Esophagus squamous epithelium (tissue), 5 donors: ENCODE data around the gene CRHR1. TPM values are rescaled to one million over a fixed set of nuclear protein-coding genes. Genes with fewer than 3 reads are reported as not detected.

ENCODE experiments used
- DNase-seq: peaks from one replicate; lab custom pipeline; 2025; lab: John Stamatoyannopoulos, UW
- H3K27ac ChIP-seq, 4 donors: fragments of 200-600 bp; sonication (generic); one replicate each; pipeline ENCODE4 v1.5.1; 2016 to 2019; ENCODE audit warnings: mild to moderate bottlenecking in 1 of 4
- H3K27me3 ChIP-seq, 4 donors: fragments of 200-600 bp; sonication (generic); 1 replicate in 3 of 4; 2 replicates in 1 of 4; pipeline versions ENCODE4 v1.5.1 to v1.6.0; 2017 to 2021; ENCODE audit warnings: antibody characterized with exemption in 1 of 4
- H3K36me3 ChIP-seq, 3 donors: fragments of 200-600 bp; sonication (generic); one replicate each; pipeline ENCODE4 v1.5.1; 2016 to 2019
- H3K4me1 ChIP-seq, 3 donors: fragments of 200-600 bp; sonication (generic); one replicate each; pipeline ENCODE4 v1.5.1; 2017 to 2019
- H3K4me3 ChIP-seq, 4 donors: fragments of 200-600 bp; sonication (generic); 1 replicate in 3 of 4; 2 replicates in 1 of 4; pipeline ENCODE4 v1.5.1; 2016 to 2019; ENCODE audit warnings: mild to moderate bottlenecking in 2 of 4, moderate library complexity in 1 of 4
- H3K9me3 ChIP-seq, 3 donors: fragments of 200-600 bp; sonication (generic); one replicate each; pipeline ENCODE4 v1.5.1; 2016 to 2019
- CTCF ChIP-seq, 6 experiments: fragments of 450-650 bp in 4 of 6; fragments of 200-600 bp in 2 of 6; sonication (generic) in 2 of 6; IDR thresholded peaks; one replicate each; pipeline ENCODE4 v1.5.1; 2016 to 2019; ENCODE audit warnings: antibody characterized with exemption in 6 of 6, mild to moderate bottlenecking in 4 of 6, moderate library complexity in 4 of 6
- POLR2A ChIP-seq, 4 donors: fragments of 450-650 bp; IDR thresholded peaks; one replicate each; pipeline ENCODE4 v1.6.1; 2017; ENCODE audit warnings: antibody characterized with exemption in 4 of 4, mild to moderate bottlenecking in 4 of 4, moderate library complexity in 3 of 4
- WGBS, 2 donors: methylation state at CpG; one replicate each; pipeline ENCODE4 v1.1.5; 2018; 5-methylcytosine and 5-hydroxymethylcytosine counted together
- intact Hi-C: fragments of 100-400 bp; cut with DNase I; formaldehyde crosslinking; loops from one replicate; pipeline ENCODE4 v1.15.0; 2022
- total RNA-seq, 4 donors: library from RNA; depleted of rRNA; stranded (reverse); fragments of >200 nt; gene quantifications; one replicate each; pipeline ENCODE4 v1.1.0, GENCODE V29; 2016
- donor health status: DM: yes; HTN: yes; CAD: no.

The CRHR1 gene
- total RNA-seq, 4 donors from 2014 or later, result not detected

- peaks cover 0 to 95% (median 0%) of the 10 kb centered on the region in 4 donors for H3K27me3 ChIP-seq
These were observed 35.3 kb upstream of the CRHR1 start for GRCh38 chr17:45748731-45749310.

GRCh38 chr17:45749831-45750335 lies 34.2 kb upstream of the CRHR1 start:
- TF ChIP-seq POLR2A (IDR thresholded peaks at IDR 0.05) (no peak), CTCF (IDR thresholded peaks at IDR 0.05) (no peak)
- intact Hi-C loops, result no loop called here
- peaks cover 0 to 95% (median 0%) of the 10 kb centered on the region in 4 donors for H3K27me3 ChIP-seq
- H3K9me3 ChIP-seq, result no peaks in the 10 kb centered on the region
- H3K4me1 ChIP-seq, result no peaks in the 10 kb centered on the region
- 95 to 96% methylated on average over 4 of the region's 4 CpGs for WGBS, 2 donors
- no peak overlapping the region for H3K27ac ChIP-seq
- no peak overlapping the region for H3K4me3 ChIP-seq
- no peak for DNase-seq
- no peaks in the 10 kb centered on the region for H3K36me3 ChIP-seq

More at GRCh38 chr17:45748731-45749310, 35.3 kb upstream of the CRHR1 start:
- H3K36me3 ChIP-seq, result no peaks in the 10 kb centered on the region
- WGBS, 2 donors, result 65 to 76% methylated on average over 5 to 11 of the region's 11 CpGs
- intact Hi-C loops, result no loop called here
- no peak overlapping the region for H3K4me3 ChIP-seq
- DNase-seq, result no peak
- H3K27ac ChIP-seq, result no peak overlapping the region
- H3K4me1 ChIP-seq, result no peaks in the 10 kb centered on the region
- TF ChIP-seq CTCF (IDR thresholded peaks at IDR 0.05), result no peak
- no peak for TF ChIP-seq POLR2A (IDR thresholded peaks at IDR 0.05)
- no peaks in the 10 kb centered on the region for H3K9me3 ChIP-seq

GRCh38 chr17:45750779-45751440 lies 33.2 kb upstream of the CRHR1 start:
- WGBS, 2 donors, result 86 to 92% methylated on average over 13 to 14 of the region's 15 CpGs
- H3K27me3 ChIP-seq, result peaks cover 0 to 95% (median 0%) of the 10 kb centered on the region in 4 donors
- no peaks in the 10 kb centered on the region for H3K9me3 ChIP-seq
- TF ChIP-seq POLR2A (IDR thresholded peaks at IDR 0.05) (no peak), CTCF (IDR thresholded peaks at IDR 0.05) (no peak)
- no peaks in the 10 kb centered on the region for H3K36me3 ChIP-seq
- no peak overlapping the region for H3K4me3 ChIP-seq
- DNase-seq, result no peak
- no peaks in the 10 kb centered on the region for H3K4me1 ChIP-seq
- no peak overlapping the region for H3K27ac ChIP-seq
- intact Hi-C loops, result no loop called here

GRCh38 chr17:45751466-45751865 lies 32.7 kb upstream of the CRHR1 start:
- intact Hi-C loops, result no loop called here
- Histone ChIP-seq H3K36me3 (no peaks in the 10 kb centered on the region), H3K9me3 (no peaks in the 10 kb centered on the region), H3K4me1 (no peaks in the 10 kb centered on the region), H3K4me3 (no peak overlapping the region), H3K27me3 (peaks cover 0 to 95% (median 0%) of the 10 kb centered on the region in 4 donors), H3K27ac (no peak overlapping the region)
- TF ChIP-seq CTCF (IDR thresholded peaks at IDR 0.05) (no peak), POLR2A (IDR thresholded peaks at IDR 0.05) (no peak)
- DNase-seq, result no peak
- 68% methylated on average over 10 of the region's 10 CpGs for WGBS, 2 donors

GRCh38 chr17:45752246-45752645 lies 31.9 kb upstream of the CRHR1 start:
- peaks cover 0 to 95% (median 0%) of the 10 kb centered on the region in 4 donors for H3K27me3 ChIP-seq

More at GRCh38 chr17:45752246-45752645, 31.9 kb upstream of the CRHR1 start:
- Histone ChIP-seq H3K4me3 (no peak overlapping the region), H3K9me3 (no peaks in the 10 kb centered on the region), H3K36me3 (no peaks in the 10 kb centered on the region), H3K4me1 (no peaks in the 10 kb centered on the region), H3K27ac (no peak overlapping the region)
- intact Hi-C loops, result no loop called here
- 67 to 77% methylated on average over 7 to 8 of the region's 9 CpGs for WGBS, 2 donors
- TF ChIP-seq POLR2A (IDR thresholded peaks at IDR 0.05), result no peak
- TF ChIP-seq CTCF (IDR thresholded peaks at IDR 0.05), result no peak
- DNase-seq, result no peak
